ENCODE data around the gene ADAMTSL3. TPM values are rescaled to one million over a fixed set of nuclear protein-coding genes. Genes with fewer than 3 reads are reported as not detected.

The ADAMTSL3 gene
- polyA plus RNA-seq, 10 donors = 33.3 to 73.3 (median 52.2) TPM

DNA sequence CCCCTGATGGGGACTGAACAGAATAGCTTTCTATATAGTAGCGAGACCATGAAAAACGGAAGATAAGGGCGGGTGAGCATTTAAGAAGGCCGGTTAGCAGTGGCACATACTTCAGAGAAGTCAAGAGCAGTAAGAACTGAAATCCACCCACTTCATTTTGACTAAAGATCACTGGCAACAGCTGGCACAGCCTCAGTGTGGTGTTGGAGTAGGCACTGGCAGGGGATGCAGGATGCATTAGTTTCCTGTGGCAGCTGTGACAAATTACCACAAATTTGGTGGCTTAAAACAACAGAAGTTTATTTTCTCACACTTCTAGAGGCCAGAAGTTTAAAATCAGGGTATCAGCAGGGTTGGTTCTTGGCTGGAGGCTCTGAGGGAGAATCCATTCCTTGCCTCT lies 176.5 kb downstream of the ADAMTSL3 start:
- no peak for DNase-seq

DNA sequence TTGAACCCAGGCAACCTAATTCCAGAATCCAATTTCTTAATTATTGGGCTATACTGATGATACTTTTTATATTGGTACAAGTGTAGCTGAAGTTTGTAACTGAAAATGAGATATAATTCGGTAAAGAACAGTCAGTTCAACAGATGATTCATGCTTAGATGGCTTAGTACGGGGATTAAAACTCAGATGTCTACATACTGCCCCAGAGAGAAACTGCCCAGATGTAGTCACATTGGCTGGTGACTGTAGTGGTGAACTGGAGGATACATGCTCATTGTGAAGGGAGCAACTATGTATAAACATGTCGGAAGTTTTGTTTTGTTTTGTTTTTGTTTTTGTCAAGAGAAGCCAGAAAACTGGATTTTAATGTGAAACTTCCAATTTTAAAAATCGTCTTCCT lies 179.6 kb downstream of the ADAMTSL3 start:
- DNase-seq = no peak

DNA sequence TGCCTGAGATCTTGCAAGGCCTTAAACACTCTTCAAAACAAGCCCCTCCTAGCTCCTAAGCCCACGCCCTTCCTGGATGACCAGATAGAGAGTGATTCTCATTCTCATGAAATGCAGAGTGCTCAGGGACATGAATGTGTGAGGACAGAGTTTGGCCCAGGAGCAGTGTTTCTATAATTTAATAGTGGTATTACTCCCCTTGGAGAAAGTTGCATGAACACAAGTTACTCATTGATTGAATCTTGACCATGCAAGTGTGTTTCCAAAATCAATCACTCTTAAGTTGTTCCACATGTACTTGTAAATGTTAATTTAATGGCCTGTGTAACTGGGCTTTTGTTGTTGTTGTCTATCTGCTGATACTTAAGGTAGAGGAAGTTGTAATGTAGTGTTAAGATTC lies 181.6 kb downstream of the ADAMTSL3 start:
- peak; percentile 73 to 91 (median 85) for DNase-seq

DNA sequence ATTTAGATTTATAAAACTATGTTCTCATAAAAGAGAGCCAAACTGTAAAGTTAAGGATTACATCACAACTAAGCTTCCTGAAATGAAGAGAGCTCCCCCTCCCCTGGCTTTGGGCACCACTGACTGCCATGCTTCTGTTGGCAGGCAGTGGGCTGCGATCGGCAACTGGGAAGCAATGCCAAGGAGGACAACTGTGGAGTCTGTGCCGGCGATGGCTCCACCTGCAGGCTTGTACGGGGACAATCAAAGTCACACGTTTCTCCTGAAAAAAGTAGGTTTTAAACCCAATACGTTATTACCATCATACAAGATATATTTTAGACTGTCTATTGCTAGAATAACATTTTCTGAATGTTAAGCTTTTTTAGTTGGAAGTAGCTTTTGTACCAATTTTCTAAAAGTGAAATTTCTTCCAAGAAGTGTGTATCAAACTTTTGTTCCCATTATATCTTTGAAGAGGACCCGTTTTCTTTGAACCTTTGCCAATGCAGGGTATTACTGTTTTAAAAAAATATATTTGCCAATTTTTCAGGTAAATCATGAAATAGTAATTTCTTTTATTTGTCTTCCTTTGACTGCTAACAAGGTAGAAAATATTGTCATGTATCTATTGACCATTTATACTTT lies 184.1 kb downstream of the ADAMTSL3 start:
- no peak for DNase-seq

DNA sequence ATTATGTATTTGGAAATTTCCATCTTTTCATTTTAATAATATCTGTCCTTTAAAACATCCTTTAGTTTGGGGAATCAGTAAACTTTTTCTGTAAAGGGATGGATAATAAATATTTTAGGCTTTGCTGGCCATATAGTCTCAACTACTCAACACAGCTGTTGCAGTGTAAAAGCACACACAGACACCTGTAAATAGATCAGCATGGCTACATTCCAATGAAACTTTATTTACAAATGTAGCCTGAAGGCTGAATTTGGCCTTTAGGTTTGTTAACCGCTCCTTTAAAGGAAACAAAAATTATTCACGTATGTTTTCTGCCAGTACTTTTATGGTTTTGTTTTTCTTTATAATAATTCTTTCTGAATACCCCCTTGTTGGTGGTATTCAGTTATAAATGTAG lies 184.8 kb downstream of the ADAMTSL3 start:
- no peak for DNase-seq

DNA sequence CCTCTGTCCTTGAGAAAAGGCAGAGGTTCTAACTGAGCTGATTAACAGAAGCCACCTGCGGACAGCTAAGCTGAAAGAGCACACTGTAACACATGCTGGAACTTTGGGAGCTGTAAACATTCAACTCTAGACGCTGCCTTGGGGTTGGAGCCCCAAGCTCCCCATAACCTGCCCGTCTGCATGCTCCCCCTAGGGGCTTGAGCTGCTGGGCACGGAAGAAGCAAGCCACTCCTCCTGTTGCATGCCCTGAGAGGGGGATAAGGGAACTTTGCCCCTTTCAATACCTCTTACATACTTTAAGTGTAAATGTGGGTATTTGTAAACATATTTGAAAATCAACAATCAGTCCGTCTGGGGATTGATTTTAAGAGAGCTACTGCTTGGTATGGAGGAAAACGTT lies 188.4 kb downstream of the ADAMTSL3 start:
- DNase-seq = no peak

DNA sequence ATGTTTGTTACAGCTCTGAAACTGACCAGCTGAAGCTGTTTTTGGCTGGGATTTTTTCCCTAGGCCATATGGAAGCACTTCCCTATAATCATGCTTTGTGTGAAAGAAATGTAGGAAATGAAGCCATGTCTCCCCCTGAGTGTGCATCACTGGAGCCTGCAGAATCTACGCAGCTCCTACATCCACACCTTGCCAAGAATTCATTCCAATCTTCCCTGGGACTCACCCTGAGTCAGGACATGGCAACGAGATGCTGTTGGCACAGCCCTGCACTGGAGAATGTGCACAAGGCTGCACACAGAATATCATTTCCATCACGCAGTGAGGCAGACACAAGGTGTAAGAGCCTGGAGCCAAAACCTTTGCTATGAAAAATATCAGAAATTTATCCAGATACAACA lies 189.5 kb downstream of the ADAMTSL3 start:
- DNase-seq = peak; percentile 74 to 95 (median 87)

DNA sequence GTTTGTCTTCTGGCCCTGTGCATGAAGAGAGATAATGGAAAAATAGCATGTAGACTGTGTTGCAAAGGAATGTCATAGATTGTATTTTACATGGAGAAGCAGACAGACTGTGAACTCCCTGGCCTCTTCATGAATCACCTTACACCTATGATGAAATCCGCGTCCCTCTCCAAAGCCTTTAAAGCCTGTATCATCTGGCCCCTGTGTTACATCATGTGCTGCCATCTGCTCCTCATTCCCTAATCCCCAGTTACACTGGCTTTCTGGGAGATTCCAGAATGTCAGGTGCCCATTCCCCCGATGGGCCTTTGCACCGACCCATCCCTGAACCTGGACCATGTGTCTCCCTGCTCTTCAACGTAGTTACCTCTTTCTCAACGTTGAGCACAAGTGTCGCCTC lies 190.8 kb downstream of the ADAMTSL3 start:
- peak in 1 of 3 donors; percentile 26 for DNase-seq

DNA sequence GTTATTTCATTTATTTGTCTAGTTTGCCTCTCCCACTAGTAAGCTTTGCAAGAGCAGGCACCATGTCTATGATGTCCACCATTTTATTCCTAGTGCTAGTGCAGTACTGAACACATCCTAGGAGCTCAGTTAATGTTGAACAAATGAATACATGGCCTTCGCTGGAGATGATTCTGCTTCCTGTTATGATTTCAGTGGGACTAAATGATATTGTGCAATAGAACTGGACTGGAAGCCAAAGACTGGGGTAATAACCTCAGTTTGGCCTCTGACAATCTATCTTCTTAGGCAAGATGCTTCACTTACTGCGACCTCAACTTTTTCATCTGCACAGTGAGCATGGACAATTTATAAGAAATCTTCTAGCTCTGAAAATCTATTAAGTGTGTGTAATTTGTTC lies 191.3 kb downstream of the ADAMTSL3 start:
- DNase-seq = peak; percentile 71 to 87 (median 74)

DNA sequence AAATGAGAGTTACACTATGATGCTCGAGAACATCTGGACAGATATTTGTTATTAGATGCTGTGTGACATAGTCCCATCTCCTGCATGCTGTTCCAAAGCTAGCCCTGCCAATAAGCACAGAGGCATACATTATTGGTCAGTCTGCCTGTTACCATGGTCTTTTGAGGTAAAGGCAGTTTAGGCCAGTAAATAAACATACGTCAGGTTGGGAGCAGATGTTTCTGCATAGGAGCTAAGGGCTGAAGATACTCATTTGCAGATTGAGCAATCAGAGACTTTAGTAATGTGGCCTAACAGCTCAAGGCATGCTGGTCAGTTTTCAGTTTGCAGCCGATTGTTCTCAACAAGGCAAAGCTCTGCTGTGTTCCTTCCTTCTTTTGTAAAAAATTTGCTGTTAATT lies 192.9 kb downstream of the ADAMTSL3 start:
- peak; percentile 64 to 90 (median 75) for DNase-seq

DNA sequence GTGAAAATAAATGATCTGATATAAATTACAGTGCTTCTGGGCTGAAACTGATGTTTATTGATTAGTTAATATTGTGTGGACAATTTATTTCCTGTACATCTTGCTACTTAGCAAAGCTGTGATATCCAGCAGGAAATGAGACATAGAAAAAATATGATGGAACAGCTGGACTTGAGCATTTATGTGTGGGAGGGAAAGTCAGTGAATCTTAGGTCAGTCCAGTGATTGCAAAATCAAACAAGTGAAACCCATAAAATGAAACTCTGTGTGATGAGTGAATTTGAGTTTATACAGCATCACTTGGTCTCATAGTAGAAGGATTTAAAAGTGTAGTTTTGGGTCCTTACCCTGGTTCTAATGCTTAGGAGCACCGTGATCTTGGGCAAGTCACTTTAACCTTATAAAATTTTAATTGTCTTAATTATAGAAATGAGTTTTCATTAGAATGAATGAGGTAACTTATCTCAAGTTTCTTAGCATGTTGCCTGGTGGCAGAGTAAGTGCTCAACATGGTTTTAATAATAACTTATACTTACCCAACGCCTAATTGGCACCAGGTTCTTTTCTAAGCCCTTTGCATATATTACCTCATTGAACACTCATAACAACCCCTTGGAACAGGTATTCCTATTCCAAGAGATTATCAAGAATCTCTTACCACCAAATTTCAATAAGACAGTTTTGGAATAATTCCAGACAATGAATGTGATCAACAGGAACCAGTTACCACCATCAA lies 194.6 kb downstream of the ADAMTSL3 start:
- peak; percentile 67 to 90 (median 69) for DNase-seq

DNA sequence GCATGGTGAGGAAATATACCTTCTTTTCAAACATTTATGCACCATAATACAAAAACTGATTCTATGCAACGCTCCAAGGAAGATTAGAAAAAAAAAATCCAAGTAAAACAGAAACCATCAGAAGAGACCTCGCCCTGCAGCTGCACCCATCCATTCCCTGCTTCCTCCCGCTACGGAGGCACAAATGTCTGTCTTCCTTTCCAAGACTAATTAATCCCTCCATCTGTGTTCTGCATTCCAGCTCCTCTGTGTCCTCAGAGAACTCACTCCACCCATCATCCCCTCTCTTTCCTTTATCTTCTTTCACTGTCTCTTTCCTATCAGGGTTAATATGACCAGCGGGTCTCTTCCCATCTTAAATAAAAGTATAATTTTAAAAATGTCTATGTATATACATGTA lies 196.1 kb downstream of the ADAMTSL3 start:
- DNase-seq = peak in 2 of 3 donors; percentile 65 to 81

DNA sequence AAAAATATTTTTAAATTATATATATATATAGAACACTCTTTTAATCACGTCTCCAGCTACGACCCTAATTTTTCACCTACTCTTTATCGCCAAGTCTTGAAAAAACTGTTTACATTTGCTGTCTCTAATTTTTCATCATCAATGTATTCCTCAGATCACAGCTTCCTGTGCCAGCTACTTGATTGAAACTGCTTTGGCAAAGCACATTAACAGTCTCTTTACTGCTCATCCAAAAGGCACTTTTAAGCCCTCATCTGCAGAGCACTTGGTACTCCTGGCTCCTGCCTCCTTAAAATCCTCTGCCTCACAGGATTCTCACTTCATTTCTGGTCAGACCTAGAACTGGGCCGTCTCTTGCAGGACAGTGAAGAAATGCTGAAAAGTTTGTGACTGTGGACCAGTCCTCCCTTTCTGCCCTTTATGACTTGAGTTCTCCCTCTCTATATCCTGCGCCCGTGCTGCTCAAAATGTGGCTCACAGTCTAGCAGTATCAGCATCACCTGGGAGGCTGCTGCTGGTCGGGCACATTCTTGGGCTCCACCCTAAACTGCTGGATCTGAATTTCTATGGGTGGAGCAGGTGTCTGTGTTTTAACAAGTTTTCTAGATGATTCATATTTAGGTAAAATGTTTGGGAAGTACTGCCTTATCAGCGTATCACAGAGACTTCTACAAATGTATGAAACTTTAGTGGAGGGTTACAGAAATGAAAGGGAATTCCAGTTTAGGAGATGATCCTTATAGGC lies 196.8 kb downstream of the ADAMTSL3 start:
- peak in 1 of 3 donors; percentile 32 for DNase-seq

DNA sequence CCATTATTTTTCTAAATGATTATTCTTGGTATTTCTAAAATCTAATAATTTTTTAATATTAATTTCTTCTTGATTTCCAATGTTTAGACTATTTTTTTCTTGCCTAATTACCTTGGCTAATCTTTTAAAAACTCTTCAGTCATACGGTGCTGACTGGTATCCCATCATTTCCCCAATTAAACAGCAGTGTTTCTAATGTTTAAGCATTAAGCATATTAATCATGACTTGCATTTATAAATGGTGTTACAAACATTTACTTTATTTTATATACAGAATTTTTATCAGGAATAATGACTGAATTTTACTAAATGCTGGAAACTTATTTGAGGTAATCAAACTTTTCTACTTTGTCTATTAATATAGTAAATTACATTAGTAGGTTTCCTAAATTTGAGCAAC lies 199.3 kb downstream of the ADAMTSL3 start:
- no peak for DNase-seq

DNA sequence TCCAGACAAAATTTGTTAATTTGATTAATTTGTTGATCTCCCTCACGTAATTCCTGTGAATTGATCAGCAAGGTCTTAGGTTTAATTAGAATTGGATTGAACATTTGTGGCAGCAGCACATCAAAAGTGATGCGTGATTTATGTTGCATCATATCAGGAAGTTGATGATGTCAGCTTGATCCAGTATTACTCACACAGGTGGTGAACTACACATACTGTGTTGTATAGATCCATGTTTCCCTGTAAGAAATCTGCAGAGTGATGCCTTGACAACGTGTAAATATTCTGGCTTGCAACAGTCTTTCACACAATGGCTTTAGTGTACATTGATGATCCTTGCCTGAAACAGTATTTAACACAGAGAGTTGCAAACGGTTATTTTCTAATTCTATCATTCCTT lies 200.4 kb downstream of the ADAMTSL3 start:
- DNase-seq = no peak

DNA sequence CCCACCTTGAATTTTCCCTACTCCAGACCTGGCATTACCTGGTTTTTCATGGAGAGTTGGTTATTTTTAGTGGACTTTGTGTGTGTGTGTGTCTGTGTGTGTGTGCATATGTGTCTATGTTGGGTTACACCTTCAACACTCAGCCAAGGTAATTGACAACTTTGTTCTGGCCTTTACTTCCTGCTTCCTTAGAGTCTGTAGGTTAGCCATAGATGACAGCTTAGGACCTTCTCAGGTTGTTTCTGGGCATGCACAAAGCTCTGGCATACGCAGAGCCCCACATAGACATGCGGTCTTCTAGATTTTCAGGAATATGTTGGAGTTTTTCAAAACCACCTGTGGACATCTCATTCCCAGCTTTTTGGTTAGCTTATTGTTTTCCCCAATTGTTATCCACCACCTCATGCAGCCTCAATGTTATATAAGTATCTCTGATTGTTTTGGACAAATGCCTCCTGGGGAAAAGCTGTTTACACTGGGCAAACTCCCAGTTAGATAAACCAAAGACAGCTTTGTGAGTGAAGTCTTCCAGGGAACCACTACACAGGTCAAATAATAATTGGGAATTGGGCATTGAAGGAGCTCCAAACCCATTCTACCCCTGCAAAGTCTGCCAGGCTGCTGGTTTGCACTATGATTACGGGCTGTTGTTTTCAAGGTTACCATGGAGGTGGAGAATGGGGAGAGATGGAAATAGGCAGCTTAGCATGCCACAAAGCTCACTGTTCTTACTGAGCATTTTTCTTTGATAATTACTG lies 201.2 kb downstream of the ADAMTSL3 start:
- no peak for DNase-seq

DNA sequence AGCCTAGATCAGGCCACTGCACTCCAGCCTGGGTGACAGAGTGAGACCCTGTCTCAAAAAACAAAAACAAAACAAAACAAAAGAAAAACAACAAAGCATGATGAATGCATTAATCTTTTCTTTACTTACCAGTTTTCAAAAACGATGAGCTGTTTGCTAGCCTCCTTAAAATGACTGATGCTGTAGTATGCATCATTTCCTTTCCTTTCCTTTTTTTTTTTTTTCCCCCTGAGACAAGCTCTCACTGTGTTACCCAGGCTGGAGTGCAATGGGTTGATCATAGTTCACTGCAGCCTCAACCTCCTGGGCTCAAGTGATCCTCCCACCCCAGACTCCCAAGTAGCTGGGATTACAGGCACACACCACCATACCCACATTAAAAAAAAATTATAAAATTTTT lies 202.0 kb downstream of the ADAMTSL3 start:
- no peak for DNase-seq

DNA sequence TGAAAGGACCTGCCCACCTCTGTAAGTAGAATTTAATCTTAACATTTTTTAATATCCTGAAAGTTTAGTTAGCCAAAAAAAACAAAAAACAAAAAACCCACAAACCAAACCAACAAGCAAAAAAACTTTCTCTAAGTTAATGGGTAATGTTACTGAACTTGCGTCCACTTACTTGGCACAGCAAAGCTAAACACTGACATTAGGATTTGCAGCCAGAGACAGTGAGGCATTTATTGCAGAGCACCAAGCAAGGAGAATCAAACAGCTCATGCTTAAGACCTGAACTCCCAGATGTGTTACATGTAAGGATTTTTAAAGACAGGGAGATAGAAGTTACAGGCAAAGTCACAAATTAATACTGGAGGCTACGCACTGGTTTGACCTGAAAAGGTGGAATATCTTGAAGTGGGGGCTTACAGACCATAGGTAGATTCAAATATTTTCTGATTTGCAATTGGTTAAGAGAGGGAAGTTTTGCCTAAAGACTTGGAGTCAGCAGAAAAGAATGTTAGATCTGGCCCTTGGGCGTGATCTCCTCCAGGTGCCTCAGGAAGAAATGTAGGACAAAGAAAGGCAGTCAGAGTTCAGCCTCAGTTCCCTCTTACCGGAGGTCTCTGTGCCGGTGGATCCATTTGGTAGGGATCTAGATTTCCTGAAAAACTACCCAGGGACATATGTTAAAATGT lies 205.0 kb downstream of the ADAMTSL3 start:
- no peak for DNase-seq

DNA sequence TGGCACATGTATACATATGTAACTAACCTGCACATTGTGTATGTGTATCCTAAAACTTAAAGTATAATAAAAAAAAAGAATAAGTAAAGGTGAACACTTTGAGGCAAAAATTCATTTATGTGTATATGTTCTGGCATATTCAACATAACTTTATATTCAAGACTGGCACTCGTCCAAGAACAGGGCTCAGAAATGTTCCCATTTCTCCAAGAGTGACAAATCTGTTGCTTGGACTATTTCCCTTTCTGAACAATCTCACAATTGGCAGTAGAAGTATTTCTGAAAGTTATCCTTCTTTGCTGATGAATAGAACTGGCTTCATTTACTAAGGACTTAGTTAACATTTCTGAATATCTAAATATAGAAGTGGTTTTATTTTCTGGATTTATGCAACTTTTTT lies 212.8 kb downstream of the ADAMTSL3 start:
- DNase-seq = peak in 1 of 3 donors; percentile 71

DNA sequence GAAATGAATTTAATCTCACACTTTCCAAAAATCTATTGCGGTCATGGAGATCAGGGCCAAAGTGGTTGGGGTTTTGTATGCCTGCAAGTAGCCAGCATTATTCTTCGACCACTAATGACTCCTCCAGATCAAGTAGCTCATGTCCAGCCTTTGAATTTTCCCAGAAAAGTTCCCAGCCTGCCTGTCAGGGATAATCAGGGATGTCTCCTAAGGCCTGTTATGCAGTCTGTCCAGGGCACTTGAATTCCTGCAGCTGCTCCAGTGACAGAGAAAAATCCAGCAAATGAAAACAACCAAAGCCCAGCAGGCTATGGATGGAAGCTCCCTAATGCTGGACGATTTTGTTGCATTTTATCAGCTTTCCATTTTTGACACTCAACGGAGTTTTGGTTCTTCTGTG lies 215.4 kb downstream of the ADAMTSL3 start:
- peak in 1 of 3 donors; percentile 80 for DNase-seq

DNA sequence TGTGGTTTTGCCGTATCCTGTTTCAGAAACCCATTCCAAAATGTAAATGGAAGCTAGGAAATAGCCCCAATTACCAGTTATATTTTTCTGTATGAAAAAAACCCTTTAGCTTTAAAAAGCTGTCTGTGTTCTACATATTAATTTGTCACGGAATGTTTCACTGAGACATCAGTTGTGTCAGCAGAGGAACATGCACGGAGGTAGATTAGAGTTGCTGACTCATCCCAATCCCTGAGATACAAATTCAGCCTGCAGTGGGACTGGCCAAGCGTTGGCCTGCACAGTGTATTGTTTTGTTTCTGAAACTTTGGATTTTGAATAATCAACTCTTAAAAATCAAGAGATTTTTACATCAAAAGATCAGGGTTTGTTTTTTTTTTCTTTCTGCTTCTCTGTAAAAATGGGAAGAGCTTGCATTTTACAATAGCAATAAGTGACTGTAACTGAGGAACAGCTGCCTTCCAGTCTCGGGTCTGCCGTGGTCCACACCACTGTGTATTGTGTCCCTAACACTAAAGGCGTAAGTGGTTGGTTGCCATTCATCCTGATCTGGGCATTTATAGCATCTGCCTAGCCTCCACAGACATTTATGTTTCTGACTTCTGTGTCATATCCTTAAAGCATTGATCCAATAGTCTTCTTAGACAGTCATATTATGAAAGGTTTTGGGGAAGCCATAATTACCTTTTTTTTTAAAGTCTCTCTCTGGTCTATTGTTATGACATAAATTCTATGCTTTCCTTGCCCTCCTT lies 218.1 kb downstream of the ADAMTSL3 start:
- DNase-seq = peak in 1 of 3 donors; percentile 24
